ENCODE data around the gene AARS1.
"Not testable (repeated sequence)": the region's sequence is repeated elsewhere in the genome, so short reads cannot be mapped to it uniquely, and the experiment has no call there.

The AARS1 gene

DNA sequence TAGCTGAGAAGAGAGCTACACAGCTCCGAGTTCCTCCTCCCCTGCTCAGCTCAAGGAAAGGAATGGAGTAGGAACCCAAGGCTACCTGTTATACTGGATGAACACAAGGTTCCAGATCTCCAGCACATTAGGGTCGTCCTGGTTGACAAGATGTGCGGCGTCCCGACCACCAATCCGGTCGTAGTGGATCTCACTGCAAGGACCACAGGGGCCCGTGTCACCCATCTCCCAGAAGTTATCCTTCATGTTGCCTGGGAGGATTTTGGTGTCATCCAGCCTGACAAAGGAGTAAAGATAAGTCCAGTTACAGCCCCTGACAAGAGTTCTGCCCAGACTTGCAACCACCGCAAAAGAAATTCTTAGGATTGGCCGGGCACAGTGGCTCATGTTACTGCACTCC lies 17.6 kb downstream of the AARS1 start:
- no peak for DNase-seq (ENCODE audit: low read depth in 2 of 2)

DNA sequence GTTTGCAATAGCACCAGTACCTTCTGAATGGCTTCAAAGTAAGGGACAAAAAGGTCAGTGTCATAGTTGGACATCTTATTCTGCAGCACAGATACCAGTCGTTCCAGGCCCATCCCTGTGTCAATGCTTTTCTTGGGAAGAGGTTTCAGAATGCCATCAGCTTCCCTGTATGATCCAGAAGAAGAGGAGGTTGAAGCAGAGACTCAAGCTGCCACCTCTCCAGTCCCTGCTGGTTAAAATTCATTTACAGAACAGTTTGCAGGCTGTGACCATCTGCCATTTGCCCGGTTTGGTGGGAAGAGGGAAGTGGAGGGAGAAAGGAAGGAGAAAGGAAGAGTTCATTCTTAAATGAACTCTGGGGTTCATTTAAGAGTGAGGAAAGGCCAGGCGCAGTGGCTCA lies 19.1 kb downstream of the AARS1 start:
- no peak for DNase-seq (ENCODE audit: low read depth in 2 of 2)

DNA sequence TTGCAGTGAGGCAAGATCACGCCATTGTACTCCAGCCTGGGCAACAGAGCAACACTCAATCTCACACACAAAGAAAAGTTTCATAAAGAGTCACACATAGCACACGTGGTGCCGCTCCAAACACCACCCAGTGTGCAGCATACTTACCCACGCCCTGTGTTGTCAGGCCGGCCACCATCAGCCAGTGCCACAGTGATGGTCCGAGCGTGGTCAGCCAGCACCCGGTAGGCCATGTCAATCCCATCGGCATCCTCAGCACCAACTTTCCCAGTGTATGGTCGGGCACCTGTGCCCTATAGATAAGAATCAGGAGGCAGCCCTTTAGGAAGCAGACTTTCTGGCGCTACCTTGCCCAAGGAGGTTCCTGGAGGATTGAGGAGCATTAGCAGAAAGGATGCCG lies 19.8 kb downstream of the AARS1 start:
- no peak for DNase-seq (ENCODE audit: low read depth in 2 of 2)

DNA sequence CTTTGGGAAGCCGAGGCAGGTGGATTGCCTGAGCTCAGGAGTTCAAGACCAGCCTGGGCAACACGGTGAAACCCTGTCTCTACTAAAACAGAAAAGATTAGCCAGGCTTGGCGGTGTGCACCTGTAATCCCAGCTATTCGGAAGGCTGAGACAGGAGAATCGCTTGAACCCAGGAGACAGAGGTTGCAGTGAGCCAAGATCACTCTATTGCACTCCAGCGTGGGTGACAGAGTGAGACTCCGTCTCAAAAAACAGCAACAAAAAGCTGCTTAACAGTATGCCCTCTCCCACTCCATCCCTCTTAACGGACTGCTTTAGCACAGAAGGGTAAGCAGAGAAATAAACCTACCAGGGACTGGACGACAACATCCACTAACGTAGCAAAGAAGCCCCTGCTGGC lies 21.4 kb downstream of the AARS1 start:
- not testable (repeated sequence) for DNase-seq (ENCODE audit: low read depth in 2 of 2)

DNA sequence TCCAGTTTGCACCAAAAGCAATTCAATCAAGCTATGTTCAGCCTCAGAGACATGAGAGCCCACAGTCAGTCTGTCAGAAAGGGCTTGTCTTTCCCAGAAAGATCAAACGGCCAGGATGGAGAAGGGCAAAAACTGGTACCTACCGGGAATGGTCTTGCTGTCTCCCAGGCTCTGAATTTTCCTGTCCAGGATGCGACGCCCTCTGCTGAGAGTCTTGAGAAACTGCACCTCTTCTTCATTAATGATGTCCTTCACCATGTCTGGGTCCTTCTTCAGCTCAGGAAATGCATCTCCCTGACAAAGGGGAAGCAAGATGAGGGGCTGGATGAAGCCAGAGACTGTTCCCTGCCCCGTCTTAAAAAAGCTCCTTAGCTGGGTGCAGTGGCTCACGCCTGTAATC lies 21.8 kb downstream of the AARS1 start:
- no peak for DNase-seq (ENCODE audit: low read depth in 2 of 2)

DNA sequence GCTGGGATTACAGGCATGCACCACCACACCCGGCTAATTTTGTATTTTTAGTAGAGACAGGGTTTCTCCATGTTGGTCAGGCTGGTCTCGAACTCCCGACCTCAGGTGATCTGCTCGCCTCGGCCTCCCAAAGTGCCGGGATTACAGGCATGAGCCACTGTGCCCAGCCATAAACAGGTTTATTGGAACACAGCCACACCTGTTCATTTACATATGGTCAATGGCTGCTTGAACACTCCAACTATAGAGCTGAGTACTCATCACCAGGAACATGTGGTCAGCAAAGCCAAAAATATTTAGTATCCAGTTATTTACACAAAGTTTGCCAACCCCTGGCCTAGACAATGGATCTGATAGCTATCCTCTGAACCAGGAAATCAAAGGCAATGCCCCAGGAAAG lies 29.4 kb downstream of the AARS1 start:
- DNase-seq (ENCODE audit: low read depth in 2 of 2), result not testable (repeated sequence)

DNA sequence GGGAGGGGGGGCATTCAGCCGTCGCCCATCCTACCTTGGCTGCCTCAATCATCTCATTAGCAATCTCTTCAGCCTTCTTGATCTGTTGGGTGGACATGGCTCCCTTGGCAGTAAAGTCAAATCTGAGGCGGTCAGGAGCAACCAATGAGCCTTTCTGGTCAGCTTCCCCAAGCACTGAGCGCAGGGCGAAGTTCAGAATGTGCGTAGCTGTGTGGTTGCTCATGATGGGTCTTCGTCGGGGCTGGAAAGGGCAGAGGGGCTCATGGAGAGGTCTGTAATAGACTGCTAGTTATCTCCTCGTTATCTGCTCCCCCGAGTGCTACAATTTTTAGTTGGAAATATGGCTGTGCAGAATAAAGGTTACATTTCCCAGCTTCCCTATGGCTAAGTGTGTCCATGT lies 30.4 kb downstream of the AARS1 start:
- no peak for DNase-seq (ENCODE audit: low read depth in 2 of 2)

DNA sequence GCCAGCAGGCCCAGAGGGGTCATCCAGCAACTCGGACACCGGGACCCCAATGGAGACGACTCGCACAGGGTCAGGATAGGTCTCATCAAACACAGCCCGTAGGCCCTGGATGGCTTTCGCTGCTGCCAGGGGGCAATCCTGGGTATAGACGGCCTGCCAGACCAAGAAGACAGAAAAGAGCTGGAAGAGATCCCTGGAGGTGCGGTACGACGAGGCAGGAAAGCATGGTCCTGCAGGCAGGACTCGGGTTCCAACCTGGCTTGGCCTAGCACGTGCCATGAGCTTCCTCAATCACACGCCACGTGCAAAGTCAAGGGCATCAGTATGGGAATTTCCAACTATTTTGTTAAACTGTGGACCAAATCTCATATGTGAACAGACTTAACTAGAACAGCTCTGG lies 31.2 kb downstream of the AARS1 start:
- DNase-seq (ENCODE audit: low read depth in 2 of 2), result no peak

DNA sequence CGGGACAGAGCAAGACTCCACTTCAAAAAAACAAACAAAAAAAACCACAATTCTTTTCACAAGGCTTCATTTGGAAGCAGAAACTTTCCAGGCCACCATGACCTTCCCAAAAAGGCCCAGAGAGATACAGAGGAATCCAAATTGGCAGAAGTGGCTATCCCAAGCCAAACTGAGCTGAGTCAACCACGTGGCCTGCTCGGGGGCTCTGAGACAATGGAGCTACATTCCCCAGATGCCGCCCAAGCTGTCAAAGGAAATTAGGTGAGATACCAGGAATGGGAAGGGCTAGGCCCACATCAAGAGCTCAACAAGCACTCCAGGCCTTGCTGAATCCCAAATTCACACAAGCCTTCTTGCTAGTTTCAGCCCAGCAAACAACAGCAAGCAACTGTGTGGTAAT lies 31.9 kb downstream of the AARS1 start:
- no peak for DNase-seq (ENCODE audit: low read depth in 2 of 2)

DNA sequence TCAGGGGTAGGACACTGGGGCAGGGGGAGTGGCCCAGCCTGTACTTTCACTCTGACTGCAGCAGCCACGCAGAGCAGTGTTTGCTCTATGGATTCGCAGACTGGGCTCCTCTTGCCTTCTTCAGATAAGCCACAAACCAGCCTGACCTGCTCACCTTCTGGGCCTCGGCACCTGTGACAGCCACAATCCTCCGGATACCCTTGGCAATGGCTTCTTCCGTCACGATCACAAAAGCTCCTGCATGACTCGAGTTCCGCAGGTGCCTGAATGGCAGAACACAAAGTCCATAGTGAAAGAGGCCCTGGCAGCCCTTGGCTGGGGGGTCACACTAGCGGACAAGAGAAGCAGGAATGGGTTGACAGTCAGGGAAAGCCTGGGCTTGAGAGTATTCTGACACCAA lies 33.7 kb downstream of the AARS1 start:
- no peak for DNase-seq (ENCODE audit: low read depth in 2 of 2)

DNA sequence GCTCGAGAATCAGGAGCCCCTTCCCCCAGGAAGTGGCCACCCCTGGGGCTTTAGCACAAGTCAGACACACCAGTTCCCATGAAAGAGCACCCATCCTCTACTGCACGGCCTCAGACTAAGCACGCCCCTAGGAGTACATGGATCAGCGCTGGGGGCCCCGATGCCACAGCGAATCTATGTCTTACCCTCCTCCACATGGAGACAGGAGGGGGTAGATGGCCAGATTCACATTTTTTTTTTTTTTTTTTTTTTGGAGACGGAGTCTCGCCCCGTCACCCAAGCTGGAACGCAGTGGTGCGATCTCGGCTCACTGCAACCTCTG lies 34.4 kb downstream of the AARS1 start:
- no peak for DNase-seq (ENCODE audit: low read depth in 2 of 2)

DNA sequence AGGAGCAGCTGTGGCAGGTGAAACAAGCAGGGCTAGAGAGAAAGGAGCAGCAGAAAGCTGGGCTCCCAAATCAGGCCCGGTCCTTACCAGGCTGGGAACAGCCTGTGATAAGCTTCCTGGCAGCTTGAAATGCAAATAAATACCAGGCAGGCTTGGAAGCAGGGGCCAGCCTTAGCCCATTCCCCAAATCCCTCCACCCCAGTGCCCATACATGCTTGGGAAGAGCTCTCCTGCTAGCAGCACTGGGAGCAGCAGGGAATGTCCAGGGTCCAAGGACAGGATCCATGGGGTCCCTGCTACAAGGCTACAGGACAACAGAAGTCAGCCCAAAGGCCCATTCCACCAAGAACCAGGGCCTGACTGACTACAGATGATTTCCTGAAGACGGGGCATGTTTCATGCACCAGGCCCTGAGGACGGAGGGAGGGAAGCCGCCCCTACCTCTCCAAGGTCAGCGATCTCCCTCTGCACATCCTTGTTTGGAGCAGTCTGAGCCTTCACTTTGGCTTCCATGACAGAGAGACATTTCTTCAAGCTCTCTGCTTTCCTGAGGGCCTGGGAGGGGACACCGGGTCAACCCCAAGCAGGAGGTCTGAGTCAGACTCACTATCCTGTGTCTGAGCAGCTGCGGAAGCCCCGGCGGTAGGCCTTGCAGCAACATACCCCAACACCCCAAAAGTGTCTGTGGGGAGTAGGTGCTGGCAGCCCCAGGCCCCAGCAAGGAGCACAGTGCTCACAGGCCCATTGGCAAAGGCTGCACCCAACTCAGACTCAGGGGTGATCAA lies 34.9 kb downstream of the AARS1 start:
- no peak for DNase-seq (ENCODE audit: low read depth in 2 of 2)

DNA sequence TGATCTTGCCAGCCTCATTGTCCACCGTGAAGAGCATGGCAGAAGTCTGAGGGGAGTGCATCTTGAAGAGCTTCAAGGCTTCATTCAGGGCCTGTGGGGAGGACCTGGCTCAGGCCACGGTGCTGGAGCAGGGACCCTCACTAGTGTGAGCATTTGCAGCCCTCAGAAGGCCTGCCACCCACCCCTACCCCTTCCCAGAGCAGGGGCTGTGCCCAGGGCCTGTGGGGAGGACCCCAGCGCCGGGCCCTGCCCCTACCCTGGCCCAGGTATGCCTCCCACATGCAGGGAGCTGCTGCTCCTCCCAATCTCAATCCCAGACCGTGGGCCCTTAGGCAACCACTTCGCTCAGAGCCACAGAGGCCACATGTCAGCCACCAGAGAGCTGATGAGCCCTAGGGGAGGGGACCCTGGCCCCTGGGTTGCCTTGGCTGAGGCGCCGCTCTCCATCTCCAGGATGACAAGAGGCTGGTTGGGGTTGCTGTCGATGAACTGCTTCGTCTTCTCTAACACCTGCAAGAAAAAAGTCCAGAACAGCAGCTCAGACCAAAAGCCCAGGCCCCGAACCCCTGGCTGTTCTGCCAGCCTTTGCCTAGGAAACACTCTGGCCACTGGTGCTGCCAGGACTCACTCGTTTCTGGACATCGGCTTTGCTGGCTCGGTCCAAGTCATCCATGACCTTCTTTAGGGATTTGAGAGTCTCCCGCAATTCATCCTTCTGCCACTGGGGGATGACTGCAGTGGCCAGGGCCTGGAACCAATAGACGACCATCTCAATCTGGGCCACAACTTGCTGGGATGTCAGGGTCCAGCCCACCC lies 35.8 kb downstream of the AARS1 start:
- no peak for DNase-seq (ENCODE audit: low read depth in 2 of 2)

DNA sequence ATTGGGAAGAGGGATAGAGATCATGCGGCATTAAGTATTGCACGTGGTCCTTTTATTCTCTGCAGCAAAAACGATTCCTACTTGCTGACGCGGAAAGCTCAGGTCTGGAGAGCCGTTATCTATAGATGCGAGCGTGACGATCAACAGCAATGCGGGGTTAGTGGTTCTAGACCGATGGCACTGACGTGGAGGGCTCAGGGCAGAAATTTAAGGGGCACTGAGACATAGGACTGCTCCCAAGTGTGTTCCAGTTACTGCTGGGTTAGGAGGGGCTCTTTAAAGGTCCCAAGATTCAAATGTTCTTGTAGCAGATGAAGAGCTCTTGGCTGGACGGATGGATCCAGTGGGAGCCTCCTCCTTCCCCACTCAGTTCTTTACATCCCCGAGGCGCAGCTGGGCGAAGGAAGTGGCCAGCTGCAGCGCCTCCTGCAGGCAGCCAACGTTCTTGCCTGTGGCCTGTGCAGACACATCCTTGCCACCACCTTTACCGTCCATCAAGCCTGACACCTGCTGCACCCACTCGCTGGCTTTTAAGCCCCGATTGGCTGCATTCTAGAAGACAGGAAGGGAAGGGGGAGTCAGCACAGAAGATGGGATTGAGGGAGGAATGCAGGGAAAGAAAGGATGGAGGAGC lies 36.8 kb downstream of the AARS1 start:
- DNase-seq (ENCODE audit: low read depth in 2 of 2), result no peak

DNA sequence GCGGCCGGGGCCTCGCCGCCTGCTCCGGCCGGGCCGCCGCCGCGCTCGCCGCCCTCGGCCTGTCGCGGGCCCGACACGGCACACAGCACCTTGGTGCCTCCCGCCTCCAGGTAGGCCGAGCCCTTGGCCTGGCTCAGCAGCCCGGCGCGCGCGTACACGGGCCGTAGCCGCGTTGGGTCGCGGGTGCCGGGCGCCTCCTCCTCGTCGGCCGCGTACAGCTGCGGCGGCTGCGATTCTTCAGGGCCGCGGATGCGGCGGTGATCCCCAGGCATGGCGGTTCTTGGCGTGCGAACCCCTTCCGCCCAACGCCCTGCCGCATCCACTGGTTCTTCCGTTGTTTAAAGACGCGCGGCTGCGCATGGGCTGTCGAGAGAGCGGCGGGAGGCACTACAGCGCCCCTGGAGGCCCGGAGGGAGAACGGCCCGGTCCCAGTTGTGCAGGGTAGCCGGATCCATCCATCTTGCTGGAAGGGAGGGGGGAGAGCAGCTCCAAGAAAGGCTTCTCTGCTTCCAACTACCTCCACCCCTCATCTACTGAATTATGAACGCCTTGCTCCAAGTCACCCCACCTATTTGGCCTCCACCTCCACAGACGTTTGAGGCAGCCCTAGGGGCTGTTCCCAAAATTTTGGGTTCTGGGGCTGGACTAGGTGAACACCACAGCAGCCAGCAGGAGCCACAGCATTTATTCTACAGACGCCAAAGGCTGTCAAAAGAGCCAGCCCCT lies 37.5 kb downstream of the AARS1 start, which contains the start of gene EXOSC6:
EXOSC6 (minus strand) TSS at position 312 of the 726 bp plus-strand sequence; CDS start at position 272, 40 bp downstream.
- DNase-seq (ENCODE audit: low read depth in 2 of 2), result peak; percentile 81 to 82

DNA sequence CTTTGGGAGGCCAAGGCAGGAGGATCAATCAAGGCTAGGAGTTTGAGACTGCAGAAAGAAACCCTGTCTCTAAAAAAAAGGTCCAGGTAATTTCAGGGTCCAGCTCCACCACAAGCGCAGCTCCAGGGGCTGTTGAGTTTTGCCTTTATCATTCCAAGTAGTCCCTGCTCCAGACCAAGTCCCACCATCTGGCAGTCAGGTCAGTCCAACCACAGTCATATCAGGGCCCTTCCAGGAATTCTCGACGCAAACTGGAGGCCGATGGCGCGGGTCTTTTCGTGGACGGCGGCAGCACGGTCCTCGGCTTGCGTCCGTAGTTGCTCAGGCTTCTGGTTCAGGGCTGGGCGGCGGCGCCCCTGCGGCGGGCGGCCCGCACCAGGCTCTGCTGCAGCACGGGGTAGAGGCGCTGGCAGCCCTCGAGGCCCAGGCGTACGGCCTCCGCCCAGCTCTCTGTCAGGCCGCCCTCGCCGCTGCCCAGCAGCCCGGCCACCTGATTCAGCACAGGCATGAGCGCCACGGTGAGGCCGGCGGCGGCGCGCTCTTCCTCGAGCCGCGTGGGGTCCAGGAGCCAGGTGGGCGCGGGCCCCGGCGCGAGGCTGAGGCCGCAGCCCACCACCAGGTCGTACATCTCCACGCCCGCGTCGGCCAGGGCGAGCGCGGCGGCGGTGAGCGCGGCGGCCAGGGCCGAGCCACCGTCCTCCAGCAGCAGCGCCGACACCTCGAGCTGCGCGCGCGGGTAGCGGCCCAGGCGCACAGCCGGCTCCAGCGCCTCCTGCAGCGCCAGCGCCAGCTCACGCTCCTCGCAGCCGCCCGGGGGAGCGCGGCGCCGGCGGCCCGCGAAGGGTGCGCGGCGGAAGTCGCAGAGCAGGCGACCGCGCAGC lies 38.3 kb downstream of the AARS1 start:
- DNase-seq (ENCODE audit: low read depth in 2 of 2), result no peak

DNA sequence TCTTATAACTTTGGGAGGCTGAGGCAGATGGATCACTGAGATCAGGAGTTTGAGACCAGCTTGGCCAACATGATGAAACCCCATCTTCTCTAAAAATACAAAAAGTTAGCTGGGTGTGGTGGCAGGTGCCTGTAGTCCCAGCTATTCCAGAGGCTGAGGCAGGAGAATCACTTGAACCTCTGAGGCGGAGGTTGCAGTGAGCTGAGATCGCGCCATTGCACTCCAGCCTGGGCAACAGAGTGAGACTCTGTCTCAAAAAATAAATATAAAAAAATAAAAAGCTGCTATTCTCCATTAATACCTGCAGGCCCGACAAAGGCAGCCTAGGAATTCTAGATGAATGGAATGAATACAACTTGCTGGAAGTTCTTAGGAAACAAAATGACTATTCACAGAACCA lies 39.6 kb downstream of the AARS1 start:
- not testable (repeated sequence) for DNase-seq (ENCODE audit: low read depth in 2 of 2)

DNA sequence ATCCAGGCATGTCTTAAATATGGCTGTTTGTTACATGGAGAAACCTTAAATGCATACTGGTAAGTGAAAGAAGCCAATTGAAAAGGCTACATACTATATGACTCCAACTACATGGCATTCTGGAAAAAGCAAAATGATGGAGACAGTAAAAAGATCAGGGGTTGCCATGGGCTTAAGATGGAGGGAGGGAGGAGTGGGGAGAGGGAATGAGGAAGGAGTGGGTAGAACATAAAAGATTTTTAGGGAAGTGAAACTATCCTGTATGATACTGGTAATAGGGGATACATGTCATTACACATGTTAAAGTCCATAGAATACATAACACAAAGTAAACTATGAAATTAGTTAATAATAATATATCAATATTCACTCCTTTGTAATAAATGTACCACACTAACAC lies 50.5 kb downstream of the AARS1 start:
- DNase-seq (ENCODE audit: low read depth in 2 of 2), result not testable (repeated sequence)

DNA sequence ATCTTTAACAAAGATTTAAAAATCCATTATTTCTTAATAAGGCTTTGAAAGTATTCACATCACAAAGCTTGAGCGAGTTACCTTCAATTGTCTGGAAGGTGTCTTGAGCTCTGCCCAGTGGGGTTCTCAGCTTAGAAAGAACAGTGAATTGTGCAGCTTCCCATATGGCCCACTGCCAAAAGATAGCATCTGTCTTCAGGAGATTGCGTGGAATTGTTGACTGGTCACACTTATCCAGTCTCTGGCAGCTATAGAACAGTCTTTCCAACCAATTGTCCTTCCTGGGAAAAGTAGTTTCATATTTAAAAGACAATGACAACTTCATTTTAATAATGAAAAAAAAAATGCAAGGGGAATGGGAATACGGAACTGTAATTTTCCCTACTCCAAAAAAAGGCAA lies 57.5 kb downstream of the AARS1 start:
- DNase-seq (ENCODE audit: low read depth in 2 of 2), result not testable (repeated sequence)

DNA sequence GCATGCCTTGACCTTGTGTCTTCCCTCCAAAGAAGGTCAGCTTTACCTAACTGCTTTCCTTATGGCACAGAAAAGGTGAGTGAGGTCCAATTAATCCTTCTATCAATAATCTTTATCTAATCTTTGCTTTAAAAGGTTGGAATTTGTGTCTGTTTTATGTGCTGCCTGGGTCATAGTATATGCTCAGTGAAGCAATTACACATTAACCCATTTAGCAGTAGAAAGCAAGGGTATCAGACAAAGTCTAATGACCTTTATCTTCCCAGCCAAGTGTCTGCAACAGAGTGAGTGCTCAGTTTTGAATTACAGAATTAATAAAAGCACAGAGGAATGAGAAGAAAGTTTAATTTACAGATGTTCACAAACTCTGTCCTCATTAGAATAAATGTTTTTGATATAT lies 63.3 kb downstream of the AARS1 start:
- not testable (repeated sequence) for DNase-seq (ENCODE audit: low read depth in 2 of 2)

DNA sequence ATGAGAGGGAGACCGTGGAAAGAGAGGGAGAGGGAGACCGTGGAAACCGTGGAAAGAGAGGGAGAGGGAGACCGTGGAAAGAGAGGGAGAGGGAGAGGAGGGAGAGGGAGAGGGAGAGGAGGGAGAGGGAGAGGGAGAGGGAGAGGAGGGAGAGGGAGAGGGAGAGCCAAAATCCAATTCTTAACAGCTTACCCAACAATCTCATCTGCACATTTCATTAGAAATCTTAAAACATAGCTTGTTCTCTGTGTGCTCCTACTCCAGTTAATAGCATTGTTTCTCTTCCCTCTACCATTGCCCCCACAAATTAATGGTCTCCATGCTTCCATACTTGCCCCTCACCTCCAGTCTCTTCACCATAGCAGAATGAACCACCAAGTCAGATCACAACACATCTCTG lies 63.9 kb downstream of the AARS1 start:
- DNase-seq (ENCODE audit: low read depth in 2 of 2), result not testable (repeated sequence)

All from fibroblast of skin of left biceps (primary cell).